Gastroesophageal sphincter (tissue), 3 donors: ENCODE results near the gene SOX21.
"Not testable (repeated sequence)": the region's sequence is repeated elsewhere in the genome, so short reads cannot be mapped to it uniquely, and the experiment has no call there.

Source experiments
- POLR2A ChIP-seq, 2 donors: fragments of 450-650 bp; IDR thresholded peaks; one replicate each; pipeline ENCODE4 v1.6.1; 2017; ENCODE audit warnings: antibody characterized with exemption in 2 of 2, mild to moderate bottlenecking in 2 of 2, moderate library complexity in 1 of 2
- TF ChIP-seq, protein P1 (sequence below), 4 experiments: fragments of 200-600 bp in 2 of 4; fragments of 450-650 bp in 2 of 4; sonication (generic) in 1 of 4; IDR thresholded peaks; one replicate each; pipeline ENCODE4 v1.5.1; 2017 to 2019; ENCODE audit warnings: antibody characterized with exemption in 4 of 4, mild to moderate bottlenecking in 2 of 4, moderate library complexity in 2 of 4

DNA sequence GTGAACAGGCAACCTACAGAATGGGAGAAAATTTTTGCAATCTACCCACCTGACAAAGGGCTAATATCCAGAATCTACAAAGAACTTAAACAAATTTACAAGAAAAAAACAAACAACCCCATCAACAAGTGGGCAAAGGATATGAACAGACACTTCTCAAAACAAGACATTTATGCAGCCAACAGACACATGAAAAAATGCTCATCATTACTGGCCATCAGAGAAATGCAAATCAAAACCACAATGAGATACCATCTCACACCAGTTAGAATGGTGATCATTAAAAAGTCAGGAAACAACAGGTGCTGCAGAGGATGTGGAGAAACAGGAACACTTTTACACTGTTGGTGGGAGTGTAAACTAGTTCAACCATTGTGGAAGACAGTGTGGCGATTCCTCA is 17.6 kb upstream of the SOX21 start:
- TF ChIP-seq, protein P1, sequence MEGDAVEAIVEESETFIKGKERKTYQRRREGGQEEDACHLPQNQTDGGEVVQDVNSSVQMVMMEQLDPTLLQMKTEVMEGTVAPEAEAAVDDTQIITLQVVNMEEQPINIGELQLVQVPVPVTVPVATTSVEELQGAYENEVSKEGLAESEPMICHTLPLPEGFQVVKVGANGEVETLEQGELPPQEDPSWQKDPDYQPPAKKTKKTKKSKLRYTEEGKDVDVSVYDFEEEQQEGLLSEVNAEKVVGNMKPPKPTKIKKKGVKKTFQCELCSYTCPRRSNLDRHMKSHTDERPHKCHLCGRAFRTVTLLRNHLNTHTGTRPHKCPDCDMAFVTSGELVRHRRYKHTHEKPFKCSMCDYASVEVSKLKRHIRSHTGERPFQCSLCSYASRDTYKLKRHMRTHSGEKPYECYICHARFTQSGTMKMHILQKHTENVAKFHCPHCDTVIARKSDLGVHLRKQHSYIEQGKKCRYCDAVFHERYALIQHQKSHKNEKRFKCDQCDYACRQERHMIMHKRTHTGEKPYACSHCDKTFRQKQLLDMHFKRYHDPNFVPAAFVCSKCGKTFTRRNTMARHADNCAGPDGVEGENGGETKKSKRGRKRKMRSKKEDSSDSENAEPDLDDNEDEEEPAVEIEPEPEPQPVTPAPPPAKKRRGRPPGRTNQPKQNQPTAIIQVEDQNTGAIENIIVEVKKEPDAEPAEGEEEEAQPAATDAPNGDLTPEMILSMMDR (IDR thresholded peaks at IDR 0.05) = not testable (repeated sequence)
- TF ChIP-seq POLR2A (IDR thresholded peaks at IDR 0.05) = not testable (repeated sequence)
